ENCODE measurements around the gene CGN.

Gene CGN

GRCh38 chr1:151510957-151511635, at the start of gene CGN:
CGN (plus strand) TSS chr1:151511387; CDS start chr1:151518520, 7,133 bp downstream.
- CTCF ChIA-PET, result interaction anchor here (0.6 to 1.6 kb wide), 6 partner anchors 24 to 903 kb away, joined by 3 to 4 read pairs (median 4); partner anchors contain the start of gene CRNN
- H3K36me3 ChIP-seq (ENCODE audit: control insufficient read depth in 2 of 2, insufficient read depth in 1 of 2, low read length in 2 of 2), result no peaks in the 10 kb centered on the region
- no peak for TF ChIP-seq ZNF174 (tag by site-specific recombination; IDR thresholded peaks at IDR 0.05)
- peak; percentile 71; the same call in 1 of the 2 replicates for TF ChIP-seq GLIS2 (tag by site-specific recombination; IDR thresholded peaks at IDR 0.05)
- TF ChIP-seq GLIS1 (tag by site-specific recombination; IDR thresholded peaks at IDR 0.05), result peak; percentile 33; the same call in 1 of the 2 replicates
- no peak for TF ChIP-seq CTCF (tag by site-specific recombination; IDR thresholded peaks at IDR 0.05)
- TF ChIP-seq SCRT1 (tag by site-specific recombination; IDR thresholded peaks at IDR 0.05; ENCODE audit: borderline replicate concordance), result peak; percentile 95
- TF ChIP-seq YY2 (tag by site-specific recombination; IDR thresholded peaks at IDR 0.05), result peak; percentile 38; the same call in 1 of the 2 replicates
- TF ChIP-seq ELK4 (IDR thresholded peaks at IDR 0.05; ENCODE audit: borderline replicate concordance, low read depth, low read length), result no peak
- TF ChIP-seq EGR2 (tag by site-specific recombination; IDR thresholded peaks at IDR 0.05; ENCODE audit: low read depth), result peak; percentile 49; the same call in 1 of the 2 replicates
- no peak for TF ChIP-seq ZNF785 (tag by site-specific recombination; IDR thresholded peaks at IDR 0.05)
- TF ChIP-seq ZNF112 (tag by site-specific recombination; IDR thresholded peaks at IDR 0.05), result no peak
- TF ChIP-seq ZNF24 (tag by site-specific recombination; IDR thresholded peaks at IDR 0.05), result no peak
- TF ChIP-seq ZFP69B (tag by site-specific recombination; IDR thresholded peaks at IDR 0.05), result no peak
- no peak for TF ChIP-seq ZNF280D (tag by site-specific recombination; IDR thresholded peaks at IDR 0.05)
- TF ChIP-seq ZNF416 (tag by site-specific recombination; IDR thresholded peaks at IDR 0.05), result no peak
- no peak for TF ChIP-seq ZNF19 (tag by site-specific recombination; IDR thresholded peaks at IDR 0.05; ENCODE audit: low read depth)
- TF ChIP-seq ZNF2 (tag by site-specific recombination; IDR thresholded peaks at IDR 0.05), result no peak
- no peak for TF ChIP-seq ZNF221 (tag by site-specific recombination; IDR thresholded peaks at IDR 0.05; ENCODE audit: borderline replicate concordance)
- peak; percentile 74; the same call in 1 of the 2 replicates for TF ChIP-seq ZSCAN5A (tag by site-specific recombination; IDR thresholded peaks at IDR 0.05)
- no peak for TF ChIP-seq ZNF391 (tag by site-specific recombination; IDR thresholded peaks at IDR 0.05; ENCODE audit: borderline replicate concordance, low read depth)
- TF ChIP-seq ZSCAN23 (tag by site-specific recombination; IDR thresholded peaks at IDR 0.05), result no peak
- TF ChIP-seq ZNF558 (tag by site-specific recombination; IDR thresholded peaks at IDR 0.05), result no peak
- no peak for TF ChIP-seq ZNF600 (tag by site-specific recombination; IDR thresholded peaks at IDR 0.05)
- no peak for TF ChIP-seq ZNF521 (tag by site-specific recombination; IDR thresholded peaks at IDR 0.05)
- TF ChIP-seq TRIM28 (IDR thresholded peaks at IDR 0.05; ENCODE audit: borderline replicate concordance, low read length), result no peak
- TF ChIP-seq ZNF148 (tag by site-specific recombination; IDR thresholded peaks at IDR 0.05; ENCODE audit: borderline replicate concordance), result no peak
- TF ChIP-seq ZNF768 (tag by site-specific recombination; IDR thresholded peaks at IDR 0.05), result no peak
- TF ChIP-seq ZNF571 (tag by site-specific recombination; IDR thresholded peaks at IDR 0.05), result no peak
- TF ChIP-seq ZNF223 (tag by site-specific recombination; IDR thresholded peaks at IDR 0.05), result no peak
- TF ChIP-seq ZBTB7A (tag by site-specific recombination; IDR thresholded peaks at IDR 0.05; ENCODE audit: low read depth), result peak; percentile 25; the same call in 1 of the 2 replicates

More at GRCh38 chr1:151510957-151511635, at the start of gene CGN:
- H3K4me1 ChIP-seq (ENCODE audit: control insufficient read depth, insufficient read depth, low read length), result peaks cover 16% of the 10 kb centered on the region
- peak within 1 kb of the TSS; percentile 75; the same call in 1 of the 2 replicates for H3K27ac ChIP-seq (ENCODE audit: extremely low read depth, low read depth, low read length)
- POLR2A ChIA-PET, result interaction anchor here (0.6 to 1.9 kb wide), 15 partner anchors 8 to 537 kb away, joined by 3 to 17 read pairs (median 5); partner anchors contain the start of genes MRPL9, POGZ, TDRKH and TUFT1
- H3K4me3 ChIP-seq (ENCODE audit: low read depth, low read length), result peak within 1 kb of the TSS; percentile 64
- no peaks in the 10 kb centered on the region for H3K9me3 ChIP-seq (ENCODE audit: control insufficient read depth, insufficient read depth, low read depth, low read length)

All from HEK293 (cell line).